Spleen (tissue), 13 donors: ENCODE data around the gene HSPA4. TPM values are rescaled to one million over a fixed set of nuclear protein-coding genes. Genes with fewer than 3 reads are reported as not detected.
"Not testable (repeated sequence)": the region's sequence is repeated elsewhere in the genome, so short reads cannot be mapped to it uniquely, and the experiment has no call there.

Experiments
- DNase-seq: peaks from one replicate; pipeline ENCODE4 v3.0.0-alpha.2; 2020
- H3K27ac ChIP-seq, 8 donors: fragments of 200-600 bp; sonication (generic) in 7 of 8; 1 replicate in 4 of 8; 2 replicates in 4 of 8; pipeline versions ENCODE4 v1.5.0 to v1.8.0; 2016 to 2021; ENCODE audit warnings: inconsistent platforms in 4 of 8, mild to moderate bottlenecking in 4 of 8, moderate library complexity in 1 of 8
- H3K27me3 ChIP-seq, 7 donors: fragments of 200-600 bp; sonication (generic) in 6 of 7; replicated peaks in 1 of 7; 1 replicate in 4 of 7; 2 replicates in 3 of 7; pipeline versions ENCODE4 v1.5.0 to v1.8.0; 2016 to 2021; ENCODE audit warnings: inconsistent platforms in 3 of 7, mild to moderate bottlenecking in 1 of 7
- H3K36me3 ChIP-seq, 6 donors: fragments of 200-600 bp; sonication (generic) in 5 of 6; 1 replicate in 4 of 6; 2 replicates in 2 of 6; pipeline versions ENCODE4 v1.5.0 to v1.8.0; 2016 to 2021; ENCODE audit warnings: inconsistent platforms in 2 of 6
- H3K4me1 ChIP-seq, 6 donors: fragments of 200-600 bp; sonication (generic) in 5 of 6; 1 replicate in 3 of 6; 2 replicates in 3 of 6; pipeline versions ENCODE4 v1.5.0 to v1.8.0; 2016 to 2021; ENCODE audit warnings: inconsistent platforms in 3 of 6
- H3K4me3 ChIP-seq, 8 donors: fragments of 200-600 bp; sonication (generic) in 7 of 8; 1 replicate in 4 of 8; 2 replicates in 4 of 8; pipeline versions ENCODE4 v1.5.0 to v1.8.0; 2016 to 2021; ENCODE audit warnings: inconsistent platforms in 4 of 8, mild to moderate bottlenecking in 4 of 8, moderate library complexity in 2 of 8
- H3K9me3 ChIP-seq, 8 donors: fragments of 200-600 bp; sonication (generic) in 7 of 8; 1 replicate in 4 of 8; 2 replicates in 4 of 8; pipeline versions ENCODE4 v1.5.0 to v1.8.0; 2016 to 2021; ENCODE audit warnings: inconsistent platforms in 4 of 8
- CTCF ChIP-seq, 11 experiments: fragments of 200-600 bp in 7 of 11; fragments of 450-650 bp in 4 of 11; sonication (generic) in 4 of 11; IDR thresholded peaks in 8 of 11; conservative IDR thresholded peaks in 3 of 11; 1 replicate in 7 of 11; 2 replicates in 4 of 11; pipeline versions ENCODE4 v1.4.0 to v1.8.0; 2016 to 2021; ENCODE audit warnings: antibody characterized with exemption in 11 of 11, inconsistent platforms in 4 of 11, mild to moderate bottlenecking in 1 of 11
- POLR2A ChIP-seq, 3 donors: fragments of 450-650 bp; IDR thresholded peaks; one replicate each; pipeline ENCODE4 v1.5.1; 2017; ENCODE audit warnings: antibody characterized with exemption in 3 of 3, mild to moderate bottlenecking in 1 of 3
- POLR2AphosphoS5 ChIP-seq, 3 donors: sonication (generic); formaldehyde crosslinking; IDR thresholded peaks; one replicate each; pipeline ENCODE4 v1.5.1; 2017; ENCODE audit warnings: antibody characterized with exemption in 3 of 3
- WGBS, 5 donors: extraction: QIAGEN DNeasy Blood & Tissue Kit in 3 of 5; methylation state at CpG; one replicate each; pipeline versions ENCODE4 v1.1.5 to v1.1.7; 2013 to 2018; 5-methylcytosine and 5-hydroxymethylcytosine counted together
- intact Hi-C: fragments of 100-400 bp; cut with DNase I; formaldehyde crosslinking; loops from one replicate; pipeline ENCODE4 v1.15.0; 2023; ENCODE audit warnings: low total_unique reads
- long read RNA-seq, 2 donors: transcript quantifications; one replicate each; lab custom pipeline, GENCODE V29; 2026
- polyA plus RNA-seq, 3 donors: library from polyadenylated mRNA; stranded (reverse); fragments of 200-250 nt; gene quantifications; one replicate each; pipeline ENCODE4 v1.2.1, GENCODE V29; 2013
- total RNA-seq, 7 donors: library from RNA; depleted of rRNA in 3 of 7; stranded (reverse); fragments of >200 nt in 3 of 7; fragmentation: NEBNext Ultra II Directional in 4 of 7; extraction: Animal tissue kit (Norgen Biotek cat#: 25700) in 4 of 7; gene quantifications; one replicate each; pipeline versions ENCODE4 v1.1.0 to v1.2.1, GENCODE V29; 2016 to 2021
- donor health status: healthy with polysubstance abuse.
- donor health status: DM: no; HTN: no; CAD: no; lungs with moderate emphysema.
- donor health status: DM: no; HTN: no; CAD: no.
- donor health status: Bipolar disorder and iron deficiency.
- donor health status: healthy.
- donor health status: DM: no; HTN: no; CAD: no.
- donor health status: DM: yes; HTN: yes; CAD: no.

HSPA4 gene
- 10 to 100 TPM; 54.6 to 74.6 (median 62.7) TPM for total RNA-seq
- 10 to 100 TPM; 38.0 to 63.7 (median 54.0) TPM for polyA plus RNA-seq
- long read RNA-seq, donor 1, full-length matches to known transcripts = 8 of 13 reads
- long read RNA-seq, donor 1, partial matches to known transcripts = 5 of 13 reads
- long read RNA-seq, donor 1, other reads (novel, unspliced or antisense) = 0 of 13 reads
- long read RNA-seq, donor 2, full-length matches to known transcripts = 5 of 10 reads
- long read RNA-seq, donor 2, partial matches to known transcripts = 5 of 10 reads
- long read RNA-seq, donor 2, other reads (novel, unspliced or antisense) = 0 of 10 reads

GRCh38 chr5:133051542-133052316, at the start of gene HSPA4:
Gene HSPA4 (plus strand): TSS chr5:133052013. CDS start chr5:133052251, 238 bp downstream.
- intact Hi-C loops = no loop called here
- peaks cover 25 to 74% (median 53%) of the 10 kb centered on the region in 6 donors for H3K4me1 ChIP-seq

GRCh38 chr5:133006653-133007052, 45.2 kb upstream of the HSPA4 start:
- no peaks in the 10 kb centered on the region for H3K9me3 ChIP-seq
- no peaks in the 10 kb centered on the region for H3K27me3 ChIP-seq
- intact Hi-C loops = no loop called here
- H3K4me1 ChIP-seq = no peaks in the 10 kb centered on the region
- no peak overlapping the region for H3K4me3 ChIP-seq
- no peak for TF ChIP-seq CTCF (IDR thresholded peaks at IDR 0.05 in 8 of 11, conservative IDR thresholded peaks at IDR 0.05 in 3 of 11)
- no peak for TF ChIP-seq POLR2AphosphoS5 (IDR thresholded peaks at IDR 0.05)
- no peak for TF ChIP-seq POLR2A (IDR thresholded peaks at IDR 0.05)
- H3K27ac ChIP-seq = no peak overlapping the region
- WGBS, 5 donors = 76 to 95% (median 80%) methylated on average over 1 of the region's 1 CpG
- no peak for DNase-seq
- peaks cover 0 to 82% (median 37%) of the 10 kb centered on the region in 6 donors for H3K36me3 ChIP-seq

More at GRCh38 chr5:133051542-133052316, at the start of gene HSPA4:
- WGBS, 5 donors = 0 to 1% (median 0%) methylated on average over 27 to 68 of the region's 68 CpGs
- Histone ChIP-seq H3K9me3 (no peaks in the 10 kb centered on the region), H3K36me3 (peaks cover 0 to 6% (median 0%) of the 10 kb centered on the region in 6 donors), H3K27me3 (no peaks in the 10 kb centered on the region), H3K27ac (peak within 1 kb of the TSS; percentile 90 to 100 (median 97)), H3K4me3 (peak within 1 kb of the TSS; percentile 59 to 98 (median 84))
- DNase-seq = peak; percentile 98
- TF ChIP-seq CTCF (IDR thresholded peaks at IDR 0.05 in 8 of 11, conservative IDR thresholded peaks at IDR 0.05 in 3 of 11) (peak in 6 of 11 experiments; percentile 9 to 50 (median 26)), POLR2A (IDR thresholded peaks at IDR 0.05) (peak; percentile 68 to 76 (median 74)), POLR2AphosphoS5 (IDR thresholded peaks at IDR 0.05) (peak; percentile 98 to 99 (median 99))

GRCh38 chr5:133008455-133008854, 43.4 kb upstream of the HSPA4 start:
- H3K27me3 ChIP-seq, H3K9me3 ChIP-seq, DNase-seq, H3K4me3 ChIP-seq, H3K4me1 ChIP-seq, H3K27ac ChIP-seq, intact Hi-C loops: not testable (repeated sequence)
- H3K36me3 ChIP-seq = peaks cover 0 to 67% (median 27%) of the 10 kb centered on the region in 6 donors
- 76 to 95% (median 83%) methylated on average over 5 to 6 of the region's 6 CpGs for WGBS, 5 donors

- Histone ChIP-seq H3K27me3 (no peaks in the 10 kb centered on the region), H3K9me3 (no peaks in the 10 kb centered on the region), H3K27ac (no peak overlapping the region), H3K36me3 (peaks cover 6 to 66% (median 27%) of the 10 kb centered on the region in 6 donors), H3K4me1 (no peaks in the 10 kb centered on the region), H3K4me3 (no peak overlapping the region)
- no peak for TF ChIP-seq CTCF (IDR thresholded peaks at IDR 0.05 in 8 of 11, conservative IDR thresholded peaks at IDR 0.05 in 3 of 11)
- no peak for TF ChIP-seq POLR2AphosphoS5 (IDR thresholded peaks at IDR 0.05)
- TF ChIP-seq POLR2A (IDR thresholded peaks at IDR 0.05) = no peak
- 96 to 100% (median 98%) methylated on average over 1 of the region's 1 CpG for WGBS, 5 donors
- DNase-seq = no peak
- intact Hi-C loops = no loop called here
Measured at GRCh38 chr5:133015466-133015865, 36.3 kb upstream of the HSPA4 start.
